Naive thymus-derived CD4-positive, alpha-beta T cell (primary cell): ENCODE data around the gene SMIM33. TPM values are rescaled to one million over a fixed set of nuclear protein-coding genes. Genes with fewer than 3 reads are reported as not detected.
A peak's percentile ranks its signal among the peaks of the same experiment; 100 is the strongest.

Source experiments
- ATAC-seq: fragments of 150-1000 bp; cut with Tn5 transposase; 2 replicates; pipeline ENCODE4 v1.10.0; 2021; ENCODE audit warnings: mild to moderate bottlenecking, moderate library complexity
- CTCF ChIA-PET: fragments of 350-600 bp; sonication (Branson Sonifier 250); formaldehyde crosslinking; loops from one replicate; lab custom pipeline; 2021; ENCODE audit warnings: antibody characterized with exemption; lab: Charles Lee
- POLR2A ChIA-PET: fragments of 350-600 bp; sonication (Branson Sonifier 250); formaldehyde crosslinking; loops from one replicate; lab custom pipeline; 2021; ENCODE audit warnings: antibody characterized with exemption, inconsistent platforms; lab: Charles Lee
- DNase-seq, 9 donors: peaks; one replicate each; pipeline versions ENCODE4 v3.0.0 to v3.0.0-alpha.2; 2020 to 2022; ENCODE audit warnings: mixed read lengths in 1 of 9
- H3K27ac ChIP-seq: one replicate; pipeline ENCODE4 v1.7.0; 2013; ENCODE audit warnings: mild to moderate bottlenecking, low read depth, low read length, moderate library complexity
- H3K27me3 ChIP-seq, 2 donors: one replicate each; pipeline ENCODE4 v1.7.0; 2013; ENCODE audit warnings: low read length in 2 of 2, mild to moderate bottlenecking in 2 of 2, moderate library complexity in 2 of 2; ENCODE audit not compliant: control insufficient read depth in 2 of 2, insufficient read depth in 2 of 2
- H3K36me3 ChIP-seq, 3 experiments: 1 replicate in 2 of 3; 2 replicates in 1 of 3; pipeline ENCODE4 v1.7.0; 2013; ENCODE audit warnings: low read length in 3 of 3, mild to moderate bottlenecking in 3 of 3, moderate library complexity in 1 of 3; ENCODE audit not compliant: insufficient read depth in 3 of 3, control insufficient read depth in 2 of 3
- H3K4me1 ChIP-seq, 2 donors: one replicate each; pipeline ENCODE4 v1.7.0; 2013; ENCODE audit warnings: low read length in 2 of 2, mild to moderate bottlenecking in 2 of 2, moderate library complexity in 1 of 2; ENCODE audit not compliant: control insufficient read depth in 2 of 2, insufficient read depth in 2 of 2
- H3K4me3 ChIP-seq: 2 replicates; pipeline ENCODE4 v1.7.0; 2013; ENCODE audit warnings: mild to moderate bottlenecking, low read length
- H3K9me3 ChIP-seq, 3 experiments: 1 replicate in 2 of 3; 2 replicates in 1 of 3; pipeline ENCODE4 v1.7.0; 2013; ENCODE audit warnings: low read length in 3 of 3; ENCODE audit not compliant: control insufficient read depth in 2 of 3
- H3K27ac Mint-ChIP-seq, 9 donors: one replicate each; pipeline ENCODE4 v1.8.0; 2020 to 2022; ENCODE audit warnings: mixed read lengths in 9 of 9, mild to moderate bottlenecking in 8 of 9, moderate library complexity in 5 of 9, inconsistent platforms in 2 of 9
- H3K27me3 Mint-ChIP-seq, 5 donors: one replicate each; pipeline ENCODE4 v1.8.0; 2021 to 2022; ENCODE audit warnings: mixed read lengths in 5 of 5, mild to moderate bottlenecking in 1 of 5
- H3K36me3 Mint-ChIP-seq, 5 donors: one replicate each; pipeline ENCODE4 v1.8.0; 2020 to 2022; ENCODE audit warnings: mixed read lengths in 5 of 5, mild to moderate bottlenecking in 3 of 5, inconsistent platforms in 1 of 5
- H3K4me1 Mint-ChIP-seq, 7 donors: one replicate each; pipeline ENCODE4 v1.8.0; 2020 to 2022; ENCODE audit warnings: mixed read lengths in 7 of 7, mild to moderate bottlenecking in 3 of 7, inconsistent platforms in 1 of 7
- H3K4me3 Mint-ChIP-seq, 10 donors: one replicate each; pipeline ENCODE4 v1.8.0; 2020 to 2022; ENCODE audit warnings: mild to moderate bottlenecking in 10 of 10, mixed read lengths in 10 of 10, moderate library complexity in 6 of 10, inconsistent platforms in 2 of 10
- H3K9me3 Mint-ChIP-seq, 11 donors: one replicate each; pipeline ENCODE4 v1.8.0; 2020 to 2022; ENCODE audit warnings: mixed read lengths in 11 of 11, mild to moderate bottlenecking in 4 of 11, inconsistent platforms in 1 of 11, moderate library complexity in 1 of 11
- intact Hi-C, 2 donors: fragments of 100-400 bp; cut with micrococcal nuclease; formaldehyde crosslinking; loops; one replicate each; pipeline ENCODE4 v1.15.1; 2023
- polyA plus RNA-seq, 2 donors: library from polyadenylated mRNA; unstranded; fragments of 300-500 nt; fragmentation: Illumina TruSeq; gene quantifications; one replicate each; pipeline ENCODE4 v1.2.3, GENCODE V29; 2021
- total RNA-seq, 6 experiments: library from RNA in 5 of 6; stranded (reverse) in 5 of 6; gene quantifications; 1 replicate in 5 of 6; 2 replicates in 1 of 6; pipeline ENCODE4 v1.2.3 and lab custom pipeline; 2021 to 2026

SMIM33 gene
- total and polyA plus RNA-seq, 7 experiments from 2014 or later: 0.09 to 0.99 (median 0.27) TPM; not detected in 2

GRCh38 chr5:139462586-139463276 is 8.1 kb upstream of the SMIM33 start, which contains the start of gene ECSCR:
TSS of gene ECSCR (minus strand) at chr5:139462743. CDS start at chr5:139462670, 73 bp downstream.
- Histone ChIP-seq H3K4me3 (no peak within 1 kb of the TSS), H3K9me3 (no peaks in the 10 kb centered on the region), H3K4me1 (peaks cover 23 to 31% of the 10 kb centered on the region in 2 donors), H3K27me3 (no peaks in the 10 kb centered on the region), H3K36me3 (no peaks in the 10 kb centered on the region), H3K27ac (no peak within 1 kb of the TSS)
- Mint-ChIP-seq H3K9me3 (peaks cover 0 to 1% (median 0%) of the 10 kb centered on the region in 11 donors), H3K4me3 (no peak within 1 kb of the TSS), H3K27me3 (no peaks in the 10 kb centered on the region), H3K36me3 (no peaks in the 10 kb centered on the region), H3K27ac (peak within 1 kb of the TSS in 4 of 9 donors; percentile 47 to 70 (median 53)), H3K4me1 (peaks cover 12 to 38% (median 35%) of the 10 kb centered on the region in 7 donors)
- DNase-seq (no peak), ATAC-seq (no peak)
- ChIA-PET POLR2A (interaction anchor here (0.6 to 1.6 kb wide), 5 partner anchors 11 to 39 kb away, joined by 3 to 5 read pairs (median 4); no protein-coding TSS in a partner anchor), CTCF (interaction anchor here (0.7 to 1.2 kb wide), 3 partner anchors 8 to 24 kb away, joined by 3 to 4 read pairs (median 3); partner anchors contain the start of genes DNAJC18 and SMIM33)
- intact Hi-C loops: no loop called here

GRCh38 chr5:139468421-139468931 is 2.3 kb upstream of the SMIM33 start:
- H3K4me3 Mint-ChIP-seq: peak overlapping the region in 9 of 10 donors; percentile 38 to 84 (median 55)
- H3K4me3 ChIP-seq: no peak overlapping the region
- ChIA-PET POLR2A (interaction anchor here (0.9 to 8.4 kb wide), 4 partner anchors 9 to 14 kb away, joined by 5 to 83 read pairs (median 12); partner anchors contain the start of gene STING1), CTCF (no interaction called here)
- H3K4me1 ChIP-seq: peaks cover 17 to 50% of the 10 kb centered on the region in 2 donors
- no peak overlapping the region for H3K27ac ChIP-seq
- no peak for DNase-seq
- ATAC-seq: peak; percentile 46
- no peaks in the 10 kb centered on the region for H3K27me3 ChIP-seq
- intact Hi-C loops: no loop called here
- peak overlapping the region in 8 of 9 donors; percentile 51 to 98 (median 81) for H3K27ac Mint-ChIP-seq
- H3K36me3 ChIP-seq: no peaks in the 10 kb centered on the region
- no peaks in the 10 kb centered on the region for H3K9me3 ChIP-seq
- peaks cover 44 to 54% (median 53%) of the 10 kb centered on the region in 7 donors for H3K4me1 Mint-ChIP-seq
- peaks cover 0 to under 1% (median 0%) of the 10 kb centered on the region in 5 donors for H3K36me3 Mint-ChIP-seq
- H3K9me3 Mint-ChIP-seq: no peaks in the 10 kb centered on the region
- no peaks in the 10 kb centered on the region for H3K27me3 Mint-ChIP-seq

GRCh38 chr5:139472386-139473030 is 1.7 kb downstream of the SMIM33 start:
- no peak for ATAC-seq
- H3K4me1 ChIP-seq: peaks cover 34 to 80% of the 10 kb centered on the region in 2 donors

GRCh38 chr5:139473105-139473504 is 2.3 kb downstream of the SMIM33 start:
- Histone ChIP-seq H3K36me3 (peaks cover 0 to 23% (median 10%) of the 10 kb centered on the region in 3 experiments), H3K4me3 (no peak overlapping the region), H3K9me3 (no peaks in the 10 kb centered on the region), H3K27ac (peak overlapping the region; percentile 64), H3K27me3 (no peaks in the 10 kb centered on the region), H3K4me1 (peaks cover 34 to 80% of the 10 kb centered on the region in 2 donors)
- Mint-ChIP-seq H3K9me3 (no peaks in the 10 kb centered on the region), H3K27me3 (no peaks in the 10 kb centered on the region), H3K36me3 (peaks cover 0 to 21% (median 13%) of the 10 kb centered on the region in 5 donors), H3K4me3 (peak overlapping the region in 6 of 10 donors; percentile 7 to 97 (median 54)), H3K4me1 (peaks cover 65 to 98% (median 88%) of the 10 kb centered on the region in 7 donors), H3K27ac (peak overlapping the region; percentile 63 to 98 (median 87))
- DNase-seq: no peak
- no peak for ATAC-seq
- CTCF ChIA-PET: interaction anchor here (0.8 to 1.5 kb wide), 3 partner anchors 39 to 51 kb away, joined by 3 to 5 read pairs (median 4); no protein-coding TSS in a partner anchor
- intact Hi-C loops: loop anchor here (2.0 to 5.0 kb wide), 2 partner anchors 14 to 39 kb away; no protein-coding TSS in a partner anchor
- POLR2A ChIA-PET: interaction anchor here (1.4 to 8.4 kb wide), 6 partner anchors 9 to 54 kb away, joined by 4 to 83 read pairs (median 10); partner anchors contain the start of genes DNAJC18, ECSCR and STING1

More at GRCh38 chr5:139472386-139473030, 1.7 kb downstream of the SMIM33 start:
- H3K27ac Mint-ChIP-seq: peak overlapping the region; percentile 63 to 98 (median 91)
- no peaks in the 10 kb centered on the region for H3K9me3 ChIP-seq
- H3K4me3 Mint-ChIP-seq: peak overlapping the region; percentile 58 to 97 (median 88)
- CTCF ChIA-PET: interaction anchor here (1.0 to 1.5 kb wide), 2 partner anchors 40 to 42 kb away, joined by 3 to 5 read pairs; no protein-coding TSS in a partner anchor
- no peaks in the 10 kb centered on the region for H3K27me3 Mint-ChIP-seq
- H3K36me3 ChIP-seq: peaks cover 0 to 17% (median 4%) of the 10 kb centered on the region in 3 experiments
- DNase-seq: no peak
- peak overlapping the region; percentile 64 for H3K27ac ChIP-seq
- no peaks in the 10 kb centered on the region for H3K27me3 ChIP-seq
- POLR2A ChIA-PET: interaction anchor here (1.4 to 8.4 kb wide), 6 partner anchors 10 to 54 kb away, joined by 4 to 83 read pairs (median 10); partner anchors contain the start of genes DNAJC18, ECSCR and STING1
- intact Hi-C loops: loop anchor here (1.0 to 5.0 kb wide), 3 partner anchors 10 to 40 kb away; partner anchors contain the start of gene STING1 (in 1 of the 2)
- peaks cover 65 to 92% (median 82%) of the 10 kb centered on the region in 7 donors for H3K4me1 Mint-ChIP-seq
- no peaks in the 10 kb centered on the region for H3K9me3 Mint-ChIP-seq
- peaks cover 0 to 17% (median 11%) of the 10 kb centered on the region in 5 donors for H3K36me3 Mint-ChIP-seq
- no peak overlapping the region for H3K4me3 ChIP-seq

GRCh38 chr5:139473565-139473964 is 2.8 kb downstream of the SMIM33 start:
- H3K36me3 Mint-ChIP-seq: peaks cover 0 to 22% (median 16%) of the 10 kb centered on the region in 5 donors
- Histone ChIP-seq H3K36me3 (peaks cover 0 to 28% (median 11%) of the 10 kb centered on the region in 3 experiments), H3K27me3 (no peaks in the 10 kb centered on the region), H3K9me3 (no peaks in the 10 kb centered on the region), H3K4me3 (no peak overlapping the region), H3K4me1 (peaks cover 37 to 81% of the 10 kb centered on the region in 2 donors), H3K27ac (peak overlapping the region; percentile 64)
- intact Hi-C loops: loop anchor here (2.0 to 5.0 kb wide), 2 partner anchors 15 to 39 kb away; no protein-coding TSS in a partner anchor
- DNase-seq (no peak), ATAC-seq (no peak)
- H3K9me3 Mint-ChIP-seq: no peaks in the 10 kb centered on the region
- ChIA-PET CTCF (interaction anchor here (0.6 to 1.5 kb wide), 3 partner anchors 9 to 51 kb away, joined by 4 to 5 read pairs (median 4); partner anchors contain the start of gene STING1), POLR2A (interaction anchor here (0.8 to 8.4 kb wide), 8 partner anchors 9 to 55 kb away, joined by 3 to 83 read pairs (median 6); partner anchors contain the start of genes DNAJC18, ECSCR and STING1)
- H3K4me3 Mint-ChIP-seq: peak overlapping the region in 5 of 10 donors; percentile 12 to 97 (median 27)
- peak overlapping the region; percentile 63 to 98 (median 87) for H3K27ac Mint-ChIP-seq
- peaks cover 62 to 98% (median 88%) of the 10 kb centered on the region in 7 donors for H3K4me1 Mint-ChIP-seq
- H3K27me3 Mint-ChIP-seq: no peaks in the 10 kb centered on the region
